Measurements from ENCODE around the gene C2orf80. TPM values are rescaled to one million over a fixed set of nuclear protein-coding genes. Genes with fewer than 3 reads are reported as not detected.
"Not testable (repeated sequence)": the region's sequence is repeated elsewhere in the genome, so short reads cannot be mapped to it uniquely, and the experiment has no call there.

C2orf80 gene
- not detected for total RNA-seq

DNA sequence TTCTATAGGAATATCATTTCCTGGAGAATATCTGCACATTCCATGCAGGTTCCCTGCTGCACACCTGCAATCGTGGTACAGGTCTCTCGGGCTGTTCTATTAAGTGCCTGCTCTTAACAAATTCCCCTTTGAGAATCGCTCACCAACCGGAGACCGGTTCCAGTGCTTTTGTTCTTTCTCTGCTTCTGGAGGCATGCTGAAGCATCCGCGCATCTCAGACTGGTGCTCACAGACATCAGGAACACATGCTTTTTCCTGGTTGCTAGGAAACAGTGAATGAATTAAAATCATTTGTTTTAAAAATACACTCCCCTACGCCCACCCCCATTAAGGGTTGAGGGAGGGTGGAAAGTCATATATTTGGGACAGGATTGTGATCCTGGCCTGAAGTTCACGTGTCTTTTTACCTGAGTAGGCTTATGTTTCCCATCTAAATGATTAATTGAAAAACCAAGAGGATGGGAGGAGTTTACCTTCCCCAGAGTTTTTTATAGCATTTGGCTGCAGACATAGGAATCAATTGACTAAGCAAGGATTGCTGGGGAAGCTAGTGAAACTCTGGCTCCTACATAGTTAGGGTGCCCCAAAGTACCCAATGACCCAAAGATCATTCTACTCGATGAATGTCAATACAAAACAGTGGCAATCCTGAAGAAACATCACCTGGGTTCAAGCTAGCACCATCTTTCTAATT is at the start of gene C2orf80:
TSS of gene C2orf80 (minus strand) at position 221 of the 694 bp plus-strand sequence. CDS start 3,044 bp downstream, outside the sequence.
- H3K27ac Mint-ChIP-seq: no peak within 1 kb of the TSS
- ChIA-PET CTCF (interaction anchor here (1.6 kb wide), 1 partner anchor 14 kb away, joined by 7 read pairs; no protein-coding TSS in a partner anchor), POLR2A (no interaction called here)
- peaks cover 4% of the 10 kb centered on the region for H3K4me1 Mint-ChIP-seq (ENCODE audit: low read depth)
- ATAC-seq (no peak), DNase-seq (no peak)
- H3K4me3 Mint-ChIP-seq: no peak within 1 kb of the TSS
- no peaks in the 10 kb centered on the region for H3K9me3 Mint-ChIP-seq (ENCODE audit: insufficient read depth)
- no peaks in the 10 kb centered on the region for H3K27me3 Mint-ChIP-seq (ENCODE audit: low read depth)
- H3K36me3 Mint-ChIP-seq (ENCODE audit: low read depth): no peaks in the 10 kb centered on the region

- Mint-ChIP-seq H3K36me3 (ENCODE audit: low read depth) (peaks cover 43% of the 10 kb centered on the region), H3K27ac (no peak overlapping the region), H3K27me3 (ENCODE audit: low read depth) (no peaks in the 10 kb centered on the region), H3K9me3 (ENCODE audit: insufficient read depth) (peaks cover 11% of the 10 kb centered on the region), H3K4me3 (no peak overlapping the region), H3K4me1 (ENCODE audit: low read depth) (no peaks in the 10 kb centered on the region)
- CTCF ChIA-PET: no interaction called here
- POLR2A ChIA-PET: no interaction called here
- DNase-seq (no peak), ATAC-seq (no peak)
These were observed 46.0 kb upstream of the C2orf80 start for GRCh38 chr2:208235860-208236259.

GRCh38 chr2:208234786-208235185 is 45.0 kb upstream of the C2orf80 start:
- ChIA-PET POLR2A (no interaction called here), CTCF (interaction anchor here (0.6 to 1.6 kb wide), 2 partner anchors 20 to 62 kb away, joined by 3 to 7 read pairs; partner anchors contain the start of gene IDH1)
- H3K9me3 Mint-ChIP-seq (ENCODE audit: insufficient read depth): peaks cover 11% of the 10 kb centered on the region
- DNase-seq (no peak), ATAC-seq (no peak)
- H3K36me3 Mint-ChIP-seq (ENCODE audit: low read depth): peaks cover 38% of the 10 kb centered on the region
- H3K27ac Mint-ChIP-seq: no peak overlapping the region
- no peak overlapping the region for H3K4me3 Mint-ChIP-seq
- H3K4me1 Mint-ChIP-seq (ENCODE audit: low read depth): no peaks in the 10 kb centered on the region
- no peaks in the 10 kb centered on the region for H3K27me3 Mint-ChIP-seq (ENCODE audit: low read depth)

- ChIA-PET POLR2A (no interaction called here), CTCF (interaction anchor here (0.9 kb wide), 1 partner anchor 25 kb away, joined by 3 read pairs; no protein-coding TSS in a partner anchor)
- Mint-ChIP-seq H3K4me1 (ENCODE audit: low read depth) (no peaks in the 10 kb centered on the region), H3K4me3 (no peak overlapping the region), H3K36me3 (ENCODE audit: low read depth) (no peaks in the 10 kb centered on the region), H3K27me3 (ENCODE audit: low read depth) (no peaks in the 10 kb centered on the region), H3K27ac (no peak overlapping the region), H3K9me3 (ENCODE audit: insufficient read depth) (peaks cover 6% of the 10 kb centered on the region)
- no peak for DNase-seq
- no peak for ATAC-seq
These were observed 38.6 kb upstream of the C2orf80 start for GRCh38 chr2:208228476-208228875.

DNA sequence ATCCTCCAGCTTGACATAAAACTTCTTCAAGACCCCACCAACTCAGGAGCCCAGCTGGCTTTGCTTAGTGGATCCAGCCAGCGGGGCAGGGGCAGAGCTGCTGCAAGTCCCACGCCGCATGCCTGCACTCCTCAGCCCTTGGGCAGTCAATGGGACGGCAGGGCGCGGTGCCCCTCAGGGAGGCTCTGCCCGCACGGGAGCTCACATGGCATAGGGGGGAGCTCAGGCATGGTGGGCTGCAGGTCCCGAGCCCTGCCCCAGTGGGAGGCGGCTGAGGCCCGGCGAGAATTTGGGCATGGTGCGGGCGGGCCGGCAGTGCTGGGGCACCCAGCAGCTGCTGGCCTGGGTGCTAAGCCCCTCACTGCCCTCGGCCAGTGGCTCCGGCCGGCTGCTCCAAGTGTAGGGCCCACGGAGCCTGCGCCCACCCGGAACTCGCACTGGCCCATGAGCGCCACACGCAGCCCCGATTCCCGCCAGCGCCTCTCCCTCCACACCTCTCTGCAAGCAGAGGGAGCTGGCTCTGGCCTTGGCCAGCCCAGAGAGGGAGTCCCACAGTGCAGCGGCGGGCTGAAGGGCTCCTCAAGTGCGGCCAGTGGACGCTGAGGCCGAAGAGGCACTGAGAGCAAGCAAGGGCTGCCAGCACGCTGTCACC is 37.9 kb upstream of the C2orf80 start:
- H3K27me3 Mint-ChIP-seq (ENCODE audit: low read depth): no peaks in the 10 kb centered on the region
- DNase-seq: no peak
- ChIA-PET POLR2A (no interaction called here), CTCF (interaction anchor here (0.9 kb wide), 1 partner anchor 26 kb away, joined by 3 read pairs; no protein-coding TSS in a partner anchor)
- ATAC-seq: no peak
- no peak overlapping the region for H3K27ac Mint-ChIP-seq
- H3K4me1 Mint-ChIP-seq (ENCODE audit: low read depth): no peaks in the 10 kb centered on the region
- H3K36me3 Mint-ChIP-seq (ENCODE audit: low read depth): no peaks in the 10 kb centered on the region
- no peak overlapping the region for H3K4me3 Mint-ChIP-seq
- peaks cover 6% of the 10 kb centered on the region for H3K9me3 Mint-ChIP-seq (ENCODE audit: insufficient read depth)

GRCh38 chr2:208224802-208225201 is 35.0 kb upstream of the C2orf80 start:
- no peak for DNase-seq
- no peak overlapping the region for H3K4me3 Mint-ChIP-seq
- H3K9me3 Mint-ChIP-seq (ENCODE audit: insufficient read depth): no peaks in the 10 kb centered on the region
- ChIA-PET POLR2A (no interaction called here), CTCF (no interaction called here)
- H3K36me3 Mint-ChIP-seq (ENCODE audit: low read depth): no peaks in the 10 kb centered on the region
- ATAC-seq: no peak
- no peaks in the 10 kb centered on the region for H3K27me3 Mint-ChIP-seq (ENCODE audit: low read depth)
- H3K27ac Mint-ChIP-seq: no peak overlapping the region
- H3K4me1 Mint-ChIP-seq (ENCODE audit: low read depth): no peaks in the 10 kb centered on the region

GRCh38 chr2:208222351-208222750 is 32.5 kb upstream of the C2orf80 start:
- no peaks in the 10 kb centered on the region for H3K9me3 Mint-ChIP-seq (ENCODE audit: insufficient read depth)
- DNase-seq (no peak), ATAC-seq (no peak)
- no peak overlapping the region for H3K27ac Mint-ChIP-seq
- ChIA-PET POLR2A (no interaction called here), CTCF (no interaction called here)
- H3K27me3 Mint-ChIP-seq (ENCODE audit: low read depth): no peaks in the 10 kb centered on the region
- no peaks in the 10 kb centered on the region for H3K36me3 Mint-ChIP-seq (ENCODE audit: low read depth)
- H3K4me1 Mint-ChIP-seq (ENCODE audit: low read depth): no peaks in the 10 kb centered on the region
- H3K4me3 Mint-ChIP-seq: no peak overlapping the region

- H3K27ac Mint-ChIP-seq; H3K27me3 Mint-ChIP-seq (ENCODE audit: low read depth); POLR2A ChIA-PET; H3K4me1 Mint-ChIP-seq (ENCODE audit: low read depth); H3K4me3 Mint-ChIP-seq; DNase-seq; H3K36me3 Mint-ChIP-seq (ENCODE audit: low read depth); H3K9me3 Mint-ChIP-seq (ENCODE audit: insufficient read depth); CTCF ChIA-PET; ATAC-seq: not testable (repeated sequence)
These were observed 32.0 kb upstream of the C2orf80 start for GRCh38 chr2:208221873-208222272.

DNA sequence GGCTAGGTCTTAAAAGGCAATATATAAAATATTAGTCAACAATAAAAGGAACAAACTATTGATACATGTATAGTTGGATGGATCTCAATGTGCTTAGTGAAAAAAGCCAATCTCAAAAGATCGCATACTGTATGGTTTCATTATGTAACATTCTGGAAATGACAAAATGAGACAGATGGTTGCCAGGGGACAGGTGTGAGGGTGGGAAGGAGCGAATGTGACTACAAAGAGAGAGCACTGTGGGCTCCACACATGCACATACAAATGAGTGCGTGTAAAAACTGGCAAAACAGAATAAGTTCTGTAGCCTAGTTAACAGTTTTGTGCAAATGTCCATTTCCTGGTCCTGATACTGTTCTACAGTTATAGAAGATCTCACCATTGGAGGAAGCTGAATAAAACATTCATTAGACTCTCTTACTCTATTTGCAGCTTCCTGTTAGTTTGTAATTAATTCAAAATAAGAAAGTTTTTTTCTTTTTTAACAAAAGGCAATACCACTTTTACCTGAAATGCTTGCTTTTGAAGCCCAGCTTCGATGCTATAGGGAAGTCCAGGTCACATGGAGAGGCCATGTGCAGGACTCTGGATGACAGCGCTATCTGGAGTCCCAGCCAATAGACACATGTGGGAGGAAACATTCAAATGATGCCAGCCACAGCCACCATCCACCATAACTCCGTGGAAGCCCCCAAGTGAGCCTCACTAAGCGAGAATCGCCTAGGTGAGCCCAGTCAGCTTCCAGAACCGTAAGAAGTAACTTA is 21.0 kb upstream of the C2orf80 start:
- ATAC-seq (no peak), DNase-seq (no peak)
- ChIA-PET POLR2A (no interaction called here), CTCF (no interaction called here)
- Mint-ChIP-seq H3K4me3 (no peak overlapping the region), H3K27ac (no peak overlapping the region), H3K4me1 (ENCODE audit: low read depth) (no peaks in the 10 kb centered on the region), H3K27me3 (ENCODE audit: low read depth) (peaks cover 3% of the 10 kb centered on the region), H3K36me3 (ENCODE audit: low read depth) (no peaks in the 10 kb centered on the region), H3K9me3 (ENCODE audit: insufficient read depth) (no peaks in the 10 kb centered on the region)

GRCh38 chr2:208208335-208209085 is 18.7 kb upstream of the C2orf80 start:
- POLR2A ChIA-PET: interaction anchor here (0.5 kb wide), 1 partner anchor 10 kb away, joined by 3 read pairs; no protein-coding TSS in a partner anchor
- no peaks in the 10 kb centered on the region for H3K9me3 Mint-ChIP-seq (ENCODE audit: insufficient read depth)
- no peak overlapping the region for H3K27ac Mint-ChIP-seq
- H3K36me3 Mint-ChIP-seq (ENCODE audit: low read depth): no peaks in the 10 kb centered on the region
- H3K4me3 Mint-ChIP-seq: no peak overlapping the region
- H3K4me1 Mint-ChIP-seq (ENCODE audit: low read depth): peaks cover 4% of the 10 kb centered on the region
- DNase-seq (no peak), ATAC-seq (no peak)
- CTCF ChIA-PET: no interaction called here
- no peaks in the 10 kb centered on the region for H3K27me3 Mint-ChIP-seq (ENCODE audit: low read depth)

GRCh38 chr2:208207769-208208168 is 17.9 kb upstream of the C2orf80 start:
- no peak overlapping the region for H3K27ac Mint-ChIP-seq
- ATAC-seq (no peak), DNase-seq (no peak)
- CTCF ChIA-PET: no interaction called here
- POLR2A ChIA-PET: no interaction called here
- peaks cover 4% of the 10 kb centered on the region for H3K4me1 Mint-ChIP-seq (ENCODE audit: low read depth)
- no peaks in the 10 kb centered on the region for H3K9me3 Mint-ChIP-seq (ENCODE audit: insufficient read depth)
- no peak overlapping the region for H3K4me3 Mint-ChIP-seq
- no peaks in the 10 kb centered on the region for H3K36me3 Mint-ChIP-seq (ENCODE audit: low read depth)
- H3K27me3 Mint-ChIP-seq (ENCODE audit: low read depth): no peaks in the 10 kb centered on the region

Data from activated CD8-positive, alpha-beta T cell treated with anti-CD3 and anti-CD28 coated beads, Interleukin-2, amount 10 ng/mL, durations not matched to agents 7 days and 5 days (primary cell).